Islet of Langerhans (tissue), 1 donor: ENCODE measurements around the gene YARS1.

ENCODE experiments used
- FAIRE-seq: peaks from one replicate; lab custom pipeline; 2011; peaks lifted over from hg19 to GRCh38; lab: Jason Lieb, UNC

The YARS1 gene

GRCh38 chr1:32775640-32776337 is 41.4 kb downstream of the YARS1 start:
- FAIRE-seq = no peak

GRCh38 chr1:32774950-32775634 is 42.1 kb downstream of the YARS1 start:
- no peak for FAIRE-seq

DNA sequence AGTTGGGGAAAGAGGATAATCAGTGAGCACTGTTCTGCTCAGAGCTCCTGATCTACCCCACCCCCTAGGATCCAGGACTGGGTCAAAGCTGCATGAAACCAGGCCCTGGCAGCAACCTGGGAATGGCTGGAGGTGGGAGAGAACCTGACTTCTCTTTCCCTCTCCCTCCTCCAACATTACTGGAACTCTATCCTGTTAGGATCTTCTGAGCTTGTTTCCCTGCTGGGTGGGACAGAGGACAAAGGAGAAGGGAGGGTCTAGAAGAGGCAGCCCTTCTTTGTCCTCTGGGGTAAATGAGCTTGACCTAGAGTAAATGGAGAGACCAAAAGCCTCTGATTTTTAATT is 42.7 kb downstream of the YARS1 start:
- no peak for FAIRE-seq

GRCh38 chr1:32773764-32774463 is 43.2 kb downstream of the YARS1 start:
- FAIRE-seq = no peak

DNA sequence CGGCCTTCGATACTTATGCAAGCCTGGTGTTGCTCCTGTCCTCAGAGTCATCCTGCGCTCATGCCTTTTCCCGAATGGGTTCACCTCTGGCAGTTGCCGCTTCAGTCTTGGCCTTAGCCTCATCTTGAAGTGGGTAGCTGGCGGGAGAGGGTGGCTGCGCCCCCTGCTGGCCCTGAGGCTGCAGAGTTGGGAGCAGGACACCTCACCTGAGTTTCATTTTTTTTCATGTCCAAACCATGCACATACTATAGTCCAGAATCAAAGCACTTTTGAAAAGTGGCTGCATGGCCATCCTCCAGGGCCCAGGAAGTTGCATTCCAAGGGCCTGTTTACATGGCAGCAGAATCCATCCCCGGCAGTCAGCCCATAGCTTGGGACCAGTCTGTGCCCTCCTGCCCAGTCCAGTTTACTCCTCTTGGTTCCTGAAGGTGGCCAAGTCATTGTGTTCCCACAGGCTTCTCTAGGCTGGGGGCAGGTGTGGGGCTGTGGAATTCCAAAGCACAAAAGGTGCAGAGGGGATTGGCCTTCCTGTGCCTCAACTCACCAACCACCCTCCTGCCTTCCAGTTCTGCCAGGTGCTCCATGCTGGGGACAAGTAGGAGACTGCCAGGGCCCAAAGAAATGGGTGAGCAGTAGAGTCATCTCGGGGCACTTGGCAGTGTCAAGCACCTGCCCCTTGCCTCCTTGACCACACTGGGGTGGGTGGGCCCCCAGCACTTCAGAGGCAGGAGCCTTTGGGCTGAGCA is 44.0 kb downstream of the YARS1 start:
- FAIRE-seq = no peak

- FAIRE-seq = no peak
Measured at GRCh38 chr1:32772281-32773017, 44.7 kb downstream of the YARS1 start.

GRCh38 chr1:32771561-32772280 is 45.4 kb downstream of the YARS1 start:
- FAIRE-seq = no peak

GRCh38 chr1:32770741-32771548 is 46.2 kb downstream of the YARS1 start:
- FAIRE-seq = no peak

GRCh38 chr1:32770221-32770731 is 46.9 kb downstream of the YARS1 start:
- no peak for FAIRE-seq

DNA sequence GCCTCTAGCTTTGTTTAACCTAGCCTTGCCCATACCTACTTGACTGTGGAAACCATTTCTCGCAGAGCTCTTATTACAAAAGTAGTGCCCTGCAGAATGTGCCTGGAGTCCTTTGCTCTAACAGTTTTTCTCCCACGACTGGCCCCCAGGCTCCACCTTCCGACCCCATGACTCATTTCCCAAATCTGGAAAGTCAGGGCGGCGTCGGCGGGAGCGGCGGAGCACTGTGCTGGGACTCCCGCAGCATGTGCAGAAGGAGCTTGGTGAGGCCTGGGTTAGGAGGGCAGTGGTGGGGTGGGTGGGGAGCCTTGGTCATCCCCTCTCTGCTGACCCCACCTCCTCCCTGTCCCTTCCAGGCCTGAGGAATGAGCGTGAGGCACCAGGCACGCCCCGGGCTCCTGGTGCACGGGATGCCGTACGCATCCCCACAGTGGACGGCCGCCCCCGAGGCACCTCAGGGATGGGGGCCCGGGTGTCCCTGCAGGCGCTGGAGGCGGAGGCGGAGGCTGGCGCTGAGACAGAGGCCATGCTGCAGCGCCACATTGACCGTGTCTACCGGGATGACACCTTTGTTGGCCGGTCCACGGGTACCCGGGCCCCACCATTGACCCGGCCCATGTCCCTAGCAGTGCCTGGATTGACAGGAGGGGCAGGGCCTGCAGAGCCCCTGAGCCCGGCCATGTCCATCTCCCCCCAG is 47.5 kb downstream of the YARS1 start:
- FAIRE-seq = no peak

- no peak for FAIRE-seq
Measured at GRCh38 chr1:32768110-32768850, 48.9 kb downstream of the YARS1 start.

DNA sequence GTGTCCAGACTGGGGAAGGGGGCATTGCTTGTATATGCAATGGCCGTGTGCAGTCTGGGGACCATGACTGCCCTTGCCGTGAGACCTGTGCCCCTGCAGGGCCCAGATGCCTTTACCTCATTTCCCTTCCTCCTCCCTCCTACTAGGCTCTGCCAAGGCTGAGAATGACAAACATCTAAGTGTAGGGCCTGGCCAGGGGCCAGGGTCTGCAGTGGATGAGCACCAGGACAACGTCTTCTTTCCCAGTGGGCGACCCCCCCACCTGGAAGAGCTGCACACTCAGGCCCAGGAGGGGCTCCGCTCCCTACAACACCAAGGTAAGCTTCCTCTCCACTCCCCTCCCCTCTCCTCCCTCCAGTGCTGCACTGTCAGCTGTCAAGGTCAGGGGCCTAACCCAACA is 49.5 kb downstream of the YARS1 start:
- no peak for FAIRE-seq

GRCh38 chr1:32767156-32767555 is 50.0 kb downstream of the YARS1 start:
- FAIRE-seq = no peak

DNA sequence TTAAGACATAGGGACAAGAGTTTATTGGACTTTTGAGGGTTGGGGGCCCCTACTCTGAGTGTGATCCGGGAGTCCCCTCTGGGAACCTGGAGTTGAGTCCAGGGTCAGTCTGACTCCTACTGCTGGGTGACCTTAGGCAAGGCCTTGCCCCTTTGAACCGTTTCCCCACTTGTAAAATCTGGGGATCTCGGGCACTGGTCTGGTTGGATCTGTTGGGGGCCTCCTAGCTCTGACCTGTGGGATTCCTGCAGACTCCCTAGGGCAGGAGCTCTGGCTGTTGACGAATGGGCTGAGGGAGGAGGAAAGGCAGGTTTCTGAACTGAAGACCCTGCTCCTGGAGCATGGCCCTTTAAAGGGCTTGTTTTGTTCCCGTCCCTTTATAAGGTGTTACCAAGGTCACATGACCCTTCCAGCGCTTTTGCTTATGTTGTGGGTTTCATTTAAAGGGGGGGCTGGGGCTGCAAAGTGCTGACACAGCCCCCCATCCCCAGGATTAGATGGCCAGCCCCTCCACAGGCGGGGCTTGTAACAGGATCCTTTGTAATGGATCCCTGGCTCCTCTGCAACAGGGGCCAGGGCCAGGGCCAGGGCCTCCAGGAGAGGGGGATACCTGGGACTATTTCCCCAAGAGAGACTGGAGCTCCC is 50.7 kb downstream of the YARS1 start:
- no peak for FAIRE-seq

GRCh38 chr1:32765570-32766327 is 51.4 kb downstream of the YARS1 start:
- no peak for FAIRE-seq

- no peak for FAIRE-seq
Measured at GRCh38 chr1:32764826-32765569, 52.2 kb downstream of the YARS1 start.

GRCh38 chr1:32763221-32763620 is 53.9 kb downstream of the YARS1 start:
- no peak for FAIRE-seq
